CD14-positive monocyte (primary cell): ENCODE measurements around the gene EPHA4. TPM values are rescaled to one million over a fixed set of nuclear protein-coding genes. Genes with fewer than 3 reads are reported as not detected.

Experiments used
- DNase-seq, 3 donors: peaks; one replicate each; pipeline ENCODE4 v3.0.0-alpha.2; 2011 to 2022
- H2AFZ ChIP-seq: 2 replicates; pipeline ENCODE4 v1.6.0; 2012; ENCODE audit warnings: mild to moderate bottlenecking, low read depth, low read length, inconsistent platforms; ENCODE audit not compliant: insufficient read depth, poor library complexity, severe bottlenecking
- H3K27ac ChIP-seq, 2 donors: 1 replicate in 1 of 2; 2 replicates in 1 of 2; pipeline ENCODE4 v1.5.1; 2012 to 2013; ENCODE audit warnings: low read length in 2 of 2, control low read depth in 1 of 2, inconsistent platforms in 1 of 2, low read depth in 1 of 2, mild to moderate bottlenecking in 1 of 2
- H3K27me3 ChIP-seq, 2 donors: one replicate each; pipeline versions ENCODE4 v1.6.0 to v1.6.1; 2011 to 2013; ENCODE audit warnings: low read length in 2 of 2; ENCODE audit not compliant: control insufficient read depth in 2 of 2, insufficient read depth in 2 of 2
- H3K36me3 ChIP-seq, 2 donors: replicated peaks in 1 of 2; 1 replicate in 1 of 2; 2 replicates in 1 of 2; pipeline versions ENCODE4 v1.5.1 to v1.6.1; 2012 to 2013; ENCODE audit warnings: low read length in 2 of 2, control low read depth in 1 of 2, inconsistent platforms in 1 of 2, mild to moderate bottlenecking in 1 of 2; ENCODE audit not compliant: insufficient read depth in 2 of 2, control insufficient read depth in 1 of 2
- H3K4me1 ChIP-seq, 2 donors: 1 replicate in 1 of 2; 2 replicates in 1 of 2; pipeline versions ENCODE4 v1.5.1 to v1.6.1; 2012 to 2013; ENCODE audit warnings: low read length in 2 of 2, control low read depth in 1 of 2, inconsistent platforms in 1 of 2, mild to moderate bottlenecking in 1 of 2, moderate library complexity in 1 of 2; ENCODE audit not compliant: insufficient read depth in 2 of 2, control insufficient read depth in 1 of 2
- H3K4me2 ChIP-seq: replicated peaks from 2 replicates; pipeline ENCODE3; 2012; ENCODE audit warnings: low read length, moderate library complexity, mild to moderate bottlenecking; ENCODE audit not compliant: poor library complexity, severe bottlenecking; ENCODE audit errors: extremely low read depth
- H3K4me3 ChIP-seq, 3 experiments: fragments of 200-600 bp in 1 of 3; sonication (generic) in 1 of 3; replicated peaks in 1 of 3; 1 replicate in 2 of 3; 2 replicates in 1 of 3; pipeline ENCODE4 v1.5.1; 2011 to 2013; ENCODE audit warnings: low read length in 3 of 3, mild to moderate bottlenecking in 3 of 3, control low read depth in 2 of 3, low read depth in 2 of 3, inconsistent platforms in 1 of 3, moderate library complexity in 1 of 3
- H3K79me2 ChIP-seq: 2 replicates; pipeline ENCODE4 v1.6.0; 2012; ENCODE audit warnings: mild to moderate bottlenecking, control low read depth, inconsistent platforms, low read length, moderate library complexity; ENCODE audit not compliant: insufficient read depth
- H3K9ac ChIP-seq: 2 replicates; pipeline ENCODE4 v1.6.0; 2017; ENCODE audit warnings: low read length, mild to moderate bottlenecking; ENCODE audit not compliant: insufficient read depth, poor library complexity, severe bottlenecking
- H3K9me3 ChIP-seq, 2 donors: replicated peaks in 1 of 2; 1 replicate in 1 of 2; 2 replicates in 1 of 2; pipeline versions ENCODE4 v1.5.1 to v1.6.1; 2012 to 2013; ENCODE audit warnings: low read length in 2 of 2, control low read depth in 1 of 2; ENCODE audit not compliant: control insufficient read depth in 1 of 2, insufficient read depth in 1 of 2
- H4K20me1 ChIP-seq: 2 replicates; pipeline ENCODE4 v1.6.0; 2012; ENCODE audit warnings: mild to moderate bottlenecking, low read length, control low read depth, moderate library complexity; ENCODE audit not compliant: insufficient read depth
- H3K27ac Mint-ChIP-seq, 7 donors: one replicate each; pipeline ENCODE4 v1.8.0; 2020; ENCODE audit warnings: mild to moderate bottlenecking in 7 of 7, mixed read lengths in 7 of 7, moderate library complexity in 6 of 7, inconsistent platforms in 2 of 7
- H3K27me3 Mint-ChIP-seq, 3 donors: one replicate each; pipeline ENCODE4 v1.8.0; 2021 to 2022; ENCODE audit warnings: low read depth in 3 of 3, mild to moderate bottlenecking in 3 of 3, mixed read lengths in 3 of 3, moderate library complexity in 3 of 3, inconsistent platforms in 1 of 3
- H3K36me3 Mint-ChIP-seq, 2 donors: one replicate each; pipeline ENCODE4 v1.8.0; 2020; ENCODE audit warnings: mixed read lengths in 2 of 2, inconsistent platforms in 1 of 2, mild to moderate bottlenecking in 1 of 2
- H3K4me1 Mint-ChIP-seq: one replicate; pipeline ENCODE4 v1.8.0; 2020; ENCODE audit warnings: mild to moderate bottlenecking, mixed read lengths
- H3K4me3 Mint-ChIP-seq, 2 donors: one replicate each; pipeline ENCODE4 v1.8.0; 2020; ENCODE audit warnings: mild to moderate bottlenecking in 2 of 2, mixed read lengths in 2 of 2, moderate library complexity in 1 of 2
- H3K9me3 Mint-ChIP-seq, 7 donors: one replicate each; pipeline ENCODE4 v1.8.0; 2020 to 2022; ENCODE audit warnings: mixed read lengths in 7 of 7, mild to moderate bottlenecking in 6 of 7, moderate library complexity in 6 of 7, inconsistent platforms in 2 of 7
- WGBS: methylation state at CpG from one replicate; pipeline ENCODE4 v1.1.5; 2013; ENCODE audit warnings: missing lambda C conversion rate; ENCODE audit not compliant: insufficient coverage; 5-methylcytosine and 5-hydroxymethylcytosine counted together
- intact Hi-C, 2 donors: fragments of 100-400 bp; cut with micrococcal nuclease; formaldehyde crosslinking; loops; one replicate each; pipeline versions ENCODE4 v1.15.0 to v1.15.1; 2023
- polyA plus RNA-seq, 3 donors: library from polyadenylated mRNA; depleted of rRNA in 1 of 3; unstranded in 2 of 3; stranded (reverse) in 1 of 3; fragments of 300-500 nt in 2 of 3; fragments of >200 nt in 1 of 3; fragmentation: Illumina TruSeq in 2 of 3; gene quantifications; 1 replicate in 2 of 3; 2 replicates in 1 of 3; pipeline ENCODE4 v1.2.3, GENCODE V29; 2012 to 2021
- TF ChIP-seq, protein P1 (sequence below): fragments of 200-600 bp; IDR thresholded peaks from one replicate; pipeline ENCODE4 v1.8.0; 2022; ENCODE audit warnings: antibody characterized with exemption, mild to moderate bottlenecking

EPHA4 gene
- polyA plus RNA-seq, 3 donors: 0.15 to 0.31 TPM; not detected in 1

DNA sequence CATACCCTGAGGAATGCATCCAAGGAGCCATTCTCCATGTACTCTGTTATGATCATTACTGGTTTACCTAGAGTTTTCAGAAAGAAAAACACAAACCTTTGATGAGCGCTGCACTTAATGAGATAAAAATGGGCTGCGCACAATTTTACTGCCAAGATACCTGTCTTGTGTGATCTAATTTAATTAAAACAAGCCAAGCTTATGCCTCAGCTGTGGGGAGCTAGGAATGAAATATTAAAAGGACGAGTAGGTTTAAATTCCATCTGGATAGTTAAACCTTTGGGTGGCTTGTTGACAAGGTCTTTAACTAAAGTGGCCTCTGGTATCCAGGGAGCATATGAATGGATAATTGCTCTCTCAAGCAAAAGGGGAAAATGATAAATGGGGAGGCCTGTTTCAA lies 135.0 kb downstream of the EPHA4 start:
- Mint-ChIP-seq H3K36me3 (no peaks in the 10 kb centered on the region), H3K27me3 (no peaks in the 10 kb centered on the region)
- no CpG with 5 or more reads among the region's 3 CpGs for WGBS

DNA sequence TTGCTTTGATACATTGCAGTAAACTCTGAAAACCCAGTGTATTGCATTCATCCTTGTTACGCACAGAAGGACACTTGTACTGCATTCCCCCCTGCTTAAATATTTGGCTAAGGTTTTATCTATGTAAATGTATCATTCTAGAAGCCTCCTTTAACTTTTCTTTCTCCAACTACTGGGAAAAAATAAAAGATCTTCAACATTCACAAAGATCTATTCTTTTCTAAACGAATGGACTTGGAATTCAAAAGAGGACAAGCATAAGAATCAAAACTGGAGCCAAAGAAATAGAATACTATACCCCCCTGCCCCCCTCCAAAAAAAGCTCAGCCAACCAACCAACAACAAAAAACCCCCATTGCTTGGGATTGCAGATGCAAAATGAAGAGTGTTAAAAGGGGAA lies 136.9 kb downstream of the EPHA4 start:
- Histone ChIP-seq H3K79me2 (no peaks in the 10 kb centered on the region), H3K4me1 (no peaks in the 10 kb centered on the region), H3K4me2 (no peak overlapping the region), H4K20me1 (no peaks in the 10 kb centered on the region), H3K9me3 (no peaks in the 10 kb centered on the region), H2AFZ (no peak overlapping the region), H3K27me3 (no peaks in the 10 kb centered on the region), H3K27ac (no peak overlapping the region), H3K9ac (no peak overlapping the region), H3K4me3 (no peak overlapping the region), H3K36me3 (no peaks in the 10 kb centered on the region)
- TF ChIP-seq, protein P1, sequence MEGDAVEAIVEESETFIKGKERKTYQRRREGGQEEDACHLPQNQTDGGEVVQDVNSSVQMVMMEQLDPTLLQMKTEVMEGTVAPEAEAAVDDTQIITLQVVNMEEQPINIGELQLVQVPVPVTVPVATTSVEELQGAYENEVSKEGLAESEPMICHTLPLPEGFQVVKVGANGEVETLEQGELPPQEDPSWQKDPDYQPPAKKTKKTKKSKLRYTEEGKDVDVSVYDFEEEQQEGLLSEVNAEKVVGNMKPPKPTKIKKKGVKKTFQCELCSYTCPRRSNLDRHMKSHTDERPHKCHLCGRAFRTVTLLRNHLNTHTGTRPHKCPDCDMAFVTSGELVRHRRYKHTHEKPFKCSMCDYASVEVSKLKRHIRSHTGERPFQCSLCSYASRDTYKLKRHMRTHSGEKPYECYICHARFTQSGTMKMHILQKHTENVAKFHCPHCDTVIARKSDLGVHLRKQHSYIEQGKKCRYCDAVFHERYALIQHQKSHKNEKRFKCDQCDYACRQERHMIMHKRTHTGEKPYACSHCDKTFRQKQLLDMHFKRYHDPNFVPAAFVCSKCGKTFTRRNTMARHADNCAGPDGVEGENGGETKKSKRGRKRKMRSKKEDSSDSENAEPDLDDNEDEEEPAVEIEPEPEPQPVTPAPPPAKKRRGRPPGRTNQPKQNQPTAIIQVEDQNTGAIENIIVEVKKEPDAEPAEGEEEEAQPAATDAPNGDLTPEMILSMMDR: no peak
- Mint-ChIP-seq H3K27ac (no peak overlapping the region), H3K4me3 (no peak overlapping the region), H3K4me1 (no peaks in the 10 kb centered on the region), H3K36me3 (no peaks in the 10 kb centered on the region), H3K9me3 (peaks cover 0 to 2% (median 0%) of the 10 kb centered on the region in 7 donors), H3K27me3 (no peaks in the 10 kb centered on the region)
- intact Hi-C loops: no loop called here
- no peak for DNase-seq
- no CpG with 5 or more reads among the region's 2 CpGs for WGBS

More for the DNA sequence above, 135.0 kb downstream of the EPHA4 start:
- Mint-ChIP-seq H3K9me3 (peaks cover 0 to 9% (median 2%) of the 10 kb centered on the region in 7 donors), H3K4me1 (no peaks in the 10 kb centered on the region), H3K4me3 (no peak overlapping the region), H3K27ac (no peak overlapping the region)
- H3K27ac ChIP-seq: no peak overlapping the region
- no peaks in the 10 kb centered on the region for H3K79me2 ChIP-seq
- intact Hi-C loops: no loop called here
- H3K9ac ChIP-seq: no peak overlapping the region
- TF ChIP-seq, protein P1: no peak
- no peaks in the 10 kb centered on the region for H3K9me3 ChIP-seq
- no peaks in the 10 kb centered on the region for H4K20me1 ChIP-seq
- H3K4me1 ChIP-seq: no peaks in the 10 kb centered on the region
- H3K27me3 ChIP-seq: no peaks in the 10 kb centered on the region
- H3K4me3 ChIP-seq: no peak overlapping the region
- H2AFZ ChIP-seq: no peak overlapping the region
- no peak overlapping the region for H3K4me2 ChIP-seq
- DNase-seq: no peak
- no peaks in the 10 kb centered on the region for H3K36me3 ChIP-seq
